ENCODE data around the gene MEGF8. TPM values are rescaled to one million over a fixed set of nuclear protein-coding genes. Genes with fewer than 3 reads are reported as not detected.

MEGF8 gene
- total and polyA plus RNA-seq, 2 donors (not counting 3 experiments of a cell fraction or from before 2014, with no cell fraction given), result 20.6 to 39.6 TPM

GRCh38 chr19:42288387-42288786, 37.0 kb upstream of the MEGF8 start:
- intact Hi-C loops (cut with micrococcal nuclease) (no loop called here), dilution Hi-C loops (cut with MboI; ENCODE audit: extremely low pct_ligation_motif_present, low sequenced_read_pairs) (no loop called here)
- Histone ChIP-seq H2AFZ (ENCODE audit: low read depth, low read length) (no peak overlapping the region), H3K9me3 (replicated peaks; ENCODE audit: control insufficient read depth, insufficient read depth, low read length) (no peaks in the 10 kb centered on the region), H3K9ac (replicated peaks; ENCODE audit: extremely low read depth, insufficient read depth, low read length) (no peak overlapping the region), H3K27me3 (ENCODE audit: control insufficient read depth in 2 of 2, insufficient read depth in 2 of 2, low read length in 2 of 2) (no peaks in the 10 kb centered on the region), H3K9me1 (replicated peaks; ENCODE audit: control insufficient read depth, extremely low read depth, insufficient read depth, low read length) (no peaks in the 10 kb centered on the region), H4K20me1 (replicated peaks; ENCODE audit: control insufficient read depth, extremely low read depth, insufficient read depth, low read length) (no peaks in the 10 kb centered on the region), H3K4me2 (ENCODE audit: insufficient read depth, low read length) (no peak overlapping the region), H3K79me2 (ENCODE audit: control insufficient read depth, insufficient read depth, low read length) (peaks cover 17% of the 10 kb centered on the region), H3K36me3 (ENCODE audit: control insufficient read depth in 2 of 2, extremely low read depth in 1 of 2, insufficient read depth in 2 of 2, low read length in 2 of 2) (peaks cover 14 to 60% of the 10 kb centered on the region in 2 experiments), H3K4me3 (replicated peaks in 1 of 3; ENCODE audit: insufficient read depth in 1 of 3, low read depth in 1 of 3, low read length in 3 of 3) (no peak overlapping the region), H3K4me1 (ENCODE audit: control insufficient read depth, extremely low read depth, insufficient read depth, low read length) (peaks cover 18% of the 10 kb centered on the region), H3K27ac (ENCODE audit: insufficient read depth, low read depth, low read length) (no peak overlapping the region)
- TF ChIP-seq MAX (IDR thresholded peaks at IDR 0.05; ENCODE audit: insufficient read depth, insufficient read length) (no peak), GATA2 (IDR thresholded peaks at IDR 0.05; ENCODE audit: insufficient read depth, insufficient read length, low read depth, low read length) (no peak), POLR2AphosphoS5 (IDR thresholded peaks at IDR 0.05; ENCODE audit: insufficient read depth, low read depth, low read length) (no peak), CTCF (IDR thresholded peaks at IDR 0.05; ENCODE audit: extremely low read depth in 1 of 2, insufficient read depth in 1 of 2, low read depth in 1 of 2, low read length in 2 of 2) (no peak), MYC (IDR thresholded peaks at IDR 0.05; ENCODE audit: low read depth, low read length) (no peak), POLR2A (IDR thresholded peaks at IDR 0.05; ENCODE audit: low read depth, low read length) (no peak), EZH2 (IDR thresholded peaks at IDR 0.05; ENCODE audit: borderline replicate concordance, low read depth, low read length, severe bottlenecking) (no peak), FOS (IDR thresholded peaks at IDR 0.05; ENCODE audit: borderline replicate concordance, insufficient read depth, low read length) (no peak), JUN (IDR thresholded peaks at IDR 0.05; ENCODE audit: borderline replicate concordance, insufficient read depth, insufficient read length, low read depth) (no peak)
- ChIA-PET CTCF (interaction anchor here (0.9 to 1.9 kb wide), 2 partner anchors 9 to 42 kb away, joined by 4 to 8 read pairs; no protein-coding TSS in a partner anchor), POLR2A (no interaction called here)
- FAIRE-seq (no peak), DNase-seq (ENCODE audit: low read depth, low spot score) (no peak)
- BruUV-seq (replicated peaks), result no TSS peak

Measured in endothelial cell of umbilical vein (primary cell).